ENCODE data around the gene VIPR2.

Gene VIPR2

DNA sequence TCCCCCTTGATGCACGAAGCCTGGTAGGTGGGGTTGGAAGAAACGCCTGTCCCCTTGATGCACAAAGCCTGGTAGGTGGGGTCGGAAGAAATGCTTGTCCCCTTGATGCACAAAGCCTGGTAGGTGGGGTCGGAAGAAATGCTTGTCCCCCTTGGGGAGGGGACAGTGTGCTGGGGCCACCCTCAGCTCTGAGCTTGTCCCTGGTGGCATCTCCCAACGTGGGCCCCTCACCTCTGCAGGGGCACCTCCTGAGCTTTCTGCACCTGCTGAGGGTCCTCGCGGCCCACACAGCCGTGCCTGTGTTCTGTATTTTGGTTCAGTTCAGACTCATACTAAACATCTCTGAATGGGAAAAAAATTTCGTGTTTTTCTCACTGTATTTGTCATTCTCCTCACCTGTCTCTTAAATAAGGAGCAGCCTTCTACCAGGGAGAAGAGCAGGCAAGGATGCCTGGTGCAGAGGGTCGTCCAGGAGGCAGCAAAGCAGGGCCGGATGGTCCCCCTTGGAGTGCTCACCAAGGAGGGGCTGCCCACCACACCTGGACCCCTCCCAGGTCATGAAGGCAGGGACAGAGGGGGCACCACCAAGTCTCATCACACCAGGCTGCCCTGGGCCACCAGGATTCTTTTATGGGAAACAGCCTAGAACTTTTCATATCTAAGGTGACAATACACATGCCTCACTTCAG lies 24.7 kb downstream of the VIPR2 start:
- DNase-seq (ENCODE audit: low spot score) = no peak

DNA sequence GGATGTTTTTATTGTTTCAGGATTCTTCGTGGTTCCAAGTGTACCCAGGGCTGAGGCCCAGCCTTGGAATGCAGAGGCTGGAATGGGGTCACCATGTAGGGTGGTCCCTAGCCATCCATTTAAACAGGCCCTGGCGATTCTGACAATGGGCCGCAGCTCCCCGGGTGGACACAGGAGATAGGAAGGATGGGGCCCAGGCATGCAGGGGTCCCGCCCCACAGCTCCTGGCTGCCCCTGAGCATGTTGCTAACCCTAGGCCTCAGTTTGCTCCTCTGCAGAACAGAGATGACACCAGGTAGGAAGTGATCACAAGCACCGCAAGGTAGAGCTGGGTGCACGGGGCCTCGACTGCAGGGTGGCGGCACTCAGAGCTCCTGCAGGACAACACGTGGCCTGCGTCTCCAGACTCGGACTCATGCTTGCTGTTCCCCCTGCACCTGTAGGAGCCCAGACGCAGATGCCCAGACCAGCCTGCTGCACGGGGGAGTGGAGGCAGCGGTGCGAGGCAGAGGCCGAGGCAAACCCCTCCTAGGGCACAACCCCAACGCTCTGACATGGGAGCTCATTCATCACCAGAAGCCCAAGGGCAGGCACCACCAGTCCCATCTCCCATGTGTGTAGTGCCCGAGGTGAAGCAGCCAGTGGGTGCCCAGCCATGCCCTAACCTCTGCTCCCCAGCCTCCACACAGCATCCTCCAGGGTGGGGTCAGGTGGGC lies 25.5 kb downstream of the VIPR2 start:
- no peak for DNase-seq (ENCODE audit: low spot score)

DNA sequence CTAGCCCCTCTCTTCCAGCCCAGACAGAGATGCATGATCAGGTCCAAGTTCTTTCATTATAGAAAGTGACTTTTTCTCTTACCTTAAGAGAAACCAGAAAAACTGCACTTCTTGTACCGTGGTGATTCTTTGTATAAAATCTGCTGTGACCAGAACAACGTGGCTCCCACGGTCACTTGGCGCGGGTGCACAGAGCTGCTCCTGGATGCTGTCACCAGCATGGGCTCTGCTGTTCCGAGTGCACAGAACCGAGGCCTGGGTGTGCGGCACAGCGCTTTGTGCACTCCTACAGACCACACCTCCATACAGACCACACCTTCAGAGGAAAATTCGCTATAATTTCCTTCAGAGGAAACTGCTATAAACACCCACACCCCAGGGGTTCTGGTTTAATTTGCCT lies 26.0 kb downstream of the VIPR2 start:
- DNase-seq (ENCODE audit: low spot score) = no peak

- no peak for DNase-seq (ENCODE audit: low spot score)
Observed at GRCh38 chr7:159118197-159118595, 26.5 kb downstream of the VIPR2 start.

- DNase-seq (ENCODE audit: low spot score) = no peak
Observed at GRCh38 chr7:159117366-159118196, 27.1 kb downstream of the VIPR2 start.

DNA sequence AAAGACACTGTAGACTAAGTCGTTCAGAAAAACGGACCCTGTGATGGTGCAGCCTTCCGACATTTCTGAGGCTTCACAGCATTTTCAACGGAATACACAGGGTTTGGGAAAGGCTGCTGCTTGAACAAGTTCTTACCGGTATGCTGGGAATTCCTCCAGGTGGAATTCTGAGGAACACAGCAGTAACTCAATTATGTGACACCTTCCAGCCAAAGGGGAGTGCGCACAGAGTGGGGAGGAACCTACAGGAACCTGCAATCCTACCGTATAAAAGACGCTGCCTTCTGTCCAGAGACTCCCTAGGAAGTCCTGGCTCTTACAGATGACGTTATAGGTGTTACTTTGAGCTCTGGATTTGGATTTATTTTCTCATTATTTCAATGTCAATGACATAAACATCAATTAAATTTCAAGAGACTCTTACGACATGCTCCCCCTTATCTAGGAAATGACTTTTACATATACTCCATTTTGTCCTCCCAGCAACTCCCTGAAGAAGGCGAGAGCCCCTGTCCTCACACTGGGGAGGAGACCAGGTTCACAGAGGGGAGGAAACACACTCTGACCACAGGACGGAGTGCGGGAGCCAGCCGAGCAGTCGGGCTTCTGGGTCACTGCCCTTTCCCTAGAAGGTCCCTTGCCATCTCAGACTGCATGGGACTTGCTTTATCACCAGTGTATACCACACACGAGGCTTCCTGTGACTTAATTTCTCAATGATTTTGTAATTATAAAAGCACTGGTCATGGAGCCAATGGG lies 27.9 kb downstream of the VIPR2 start:
- DNase-seq (ENCODE audit: low spot score) = no peak

DNA sequence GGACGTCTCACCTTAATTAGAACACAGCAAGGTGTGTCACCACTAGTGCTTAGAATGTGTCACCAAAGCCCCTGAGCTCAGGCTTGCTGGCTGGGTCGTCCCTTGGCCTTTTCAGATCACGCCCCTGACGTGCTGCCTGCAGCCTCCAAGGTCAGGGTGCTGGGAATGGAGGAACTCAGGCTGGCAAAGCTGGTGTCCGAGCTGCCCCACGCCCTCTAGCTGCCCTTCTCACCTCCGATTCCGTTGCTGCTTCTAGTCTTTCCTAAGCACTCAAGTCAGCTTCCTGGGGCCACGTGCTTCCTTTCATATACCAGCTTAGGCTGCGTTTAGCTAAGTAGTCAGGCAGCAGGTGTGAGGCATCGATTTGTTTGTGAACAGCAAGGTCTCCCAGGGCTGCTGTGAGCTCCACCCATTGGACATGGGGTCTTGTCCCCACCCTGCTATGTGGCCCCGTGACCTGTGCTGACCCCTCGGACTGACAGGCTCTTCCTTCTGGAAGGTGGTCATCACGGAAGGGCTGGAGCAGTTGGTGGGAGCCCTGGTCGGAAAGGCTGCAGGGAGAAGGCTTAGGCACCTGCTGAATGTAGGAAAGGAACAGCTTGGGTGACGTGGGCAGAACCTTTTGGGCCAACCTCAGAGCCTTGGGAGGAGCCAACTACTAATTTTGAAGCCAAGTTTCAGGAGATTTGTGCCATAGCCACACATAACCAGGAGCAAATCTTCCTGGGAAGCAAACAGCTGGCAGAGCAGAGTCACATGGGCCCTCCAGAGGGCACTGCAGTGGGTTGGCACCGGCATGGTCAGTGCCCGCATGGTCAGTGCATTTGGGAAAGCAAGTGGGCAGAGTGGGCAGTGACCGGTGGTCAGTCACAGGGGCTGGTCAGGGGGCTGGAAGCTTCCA lies 28.8 kb downstream of the VIPR2 start:
- no peak for DNase-seq (ENCODE audit: low spot score)

- DNase-seq (ENCODE audit: low spot score) = no peak
Observed at GRCh38 chr7:159114981-159115380, 29.7 kb downstream of the VIPR2 start.

- DNase-seq (ENCODE audit: low spot score) = no peak
Observed at GRCh38 chr7:159114096-159114495, 30.6 kb downstream of the VIPR2 start.

DNA sequence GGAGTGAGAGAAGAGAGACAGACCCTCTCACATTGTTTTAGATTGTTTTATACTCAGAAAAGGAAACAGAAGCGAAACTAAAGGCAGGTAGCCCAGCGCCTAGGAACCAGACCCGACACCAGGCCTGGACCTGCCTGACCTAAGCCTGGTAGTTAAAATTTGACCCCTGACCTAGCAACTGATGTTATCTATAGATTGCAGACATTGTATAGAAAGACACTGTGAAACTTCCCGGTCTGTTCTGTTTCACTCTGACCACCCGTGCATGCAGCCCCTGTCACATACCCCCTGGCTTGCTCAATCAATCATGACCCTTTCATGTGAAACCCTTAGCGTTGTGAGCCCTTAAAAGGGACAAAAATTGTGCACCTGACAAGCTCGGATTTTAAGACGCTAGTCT lies 31.6 kb downstream of the VIPR2 start:
- DNase-seq (ENCODE audit: low spot score) = no peak

DNA sequence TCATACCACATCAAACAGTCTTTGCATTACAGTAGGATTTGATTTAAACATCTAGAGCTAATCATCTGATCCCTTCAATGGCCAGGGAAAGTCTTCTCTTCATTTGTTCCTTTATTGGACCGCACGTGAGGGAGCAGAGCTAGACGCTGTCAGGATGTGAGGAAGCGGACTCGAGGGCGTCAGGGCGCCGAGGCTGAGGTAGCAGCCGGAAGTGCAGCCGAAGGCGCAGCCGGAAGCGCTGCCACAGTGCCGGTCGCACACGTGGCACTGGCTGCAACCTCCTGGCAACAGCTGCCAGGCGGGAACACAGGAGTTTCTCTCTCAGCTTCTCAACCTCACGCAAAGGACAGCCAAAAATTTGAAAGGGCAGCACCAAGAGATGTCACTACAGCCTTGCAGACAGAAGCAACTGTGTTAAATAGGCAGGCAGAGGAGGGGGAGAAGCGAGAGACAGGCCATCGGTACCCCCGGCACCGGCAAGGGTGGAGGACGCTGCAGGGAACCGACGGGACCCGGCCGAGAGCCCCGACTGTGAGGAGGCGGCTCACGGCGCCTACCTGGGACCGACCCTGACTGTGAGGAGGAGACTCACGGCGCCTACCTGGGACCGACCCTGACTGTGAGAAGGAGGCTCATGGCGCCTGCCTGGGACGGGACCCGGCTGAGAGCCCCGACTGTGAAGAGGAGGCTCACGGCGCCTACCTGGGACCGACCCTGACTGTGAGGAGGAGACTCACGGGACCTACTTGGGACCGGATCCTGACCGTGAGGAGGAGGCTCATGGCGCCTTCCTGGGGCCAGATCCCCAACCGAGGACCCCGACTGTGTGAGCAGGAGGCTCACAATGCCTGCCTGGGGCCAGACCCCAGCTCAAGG lies 32.3 kb downstream of the VIPR2 start:
- DNase-seq (ENCODE audit: low spot score) = no peak

GRCh38 chr7:159109653-159110035 lies 35.0 kb downstream of the VIPR2 start:
- DNase-seq (ENCODE audit: low spot score) = no peak

DNA sequence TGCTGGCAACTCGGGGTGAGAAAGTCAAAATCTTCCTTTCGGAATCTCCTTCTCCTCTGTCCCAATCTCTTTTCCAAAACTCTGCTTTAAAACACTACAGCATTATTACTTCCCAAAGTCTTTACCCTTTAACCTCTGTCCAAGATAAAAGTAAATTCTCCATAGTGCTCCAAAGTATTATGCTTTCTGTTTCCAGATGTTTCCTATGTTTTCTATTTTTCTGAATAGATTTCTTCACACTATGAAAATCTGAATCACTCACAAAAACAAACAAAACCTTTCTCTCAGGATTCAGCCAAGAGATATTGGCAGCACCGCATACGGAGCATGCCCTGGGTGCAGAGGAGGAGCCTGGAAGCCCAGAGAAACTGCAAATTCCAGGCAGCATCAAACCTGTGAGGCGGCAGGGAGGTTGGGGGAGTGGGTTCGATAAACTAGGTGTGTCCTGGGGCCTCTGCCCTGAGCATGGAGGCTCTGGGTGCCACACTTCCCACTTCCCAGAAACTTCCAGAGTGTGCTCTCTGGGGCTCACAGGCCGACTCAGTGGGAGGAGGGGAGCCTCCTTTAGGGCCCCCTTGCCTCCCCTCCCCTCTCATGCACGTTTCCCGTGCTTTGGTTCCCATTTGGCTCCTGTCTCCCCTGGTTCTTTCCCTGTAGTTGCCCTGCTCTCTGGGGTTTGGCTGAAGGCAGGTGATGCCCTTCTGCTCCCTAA lies 35.6 kb downstream of the VIPR2 start:
- no peak for DNase-seq (ENCODE audit: low spot score)

DNA sequence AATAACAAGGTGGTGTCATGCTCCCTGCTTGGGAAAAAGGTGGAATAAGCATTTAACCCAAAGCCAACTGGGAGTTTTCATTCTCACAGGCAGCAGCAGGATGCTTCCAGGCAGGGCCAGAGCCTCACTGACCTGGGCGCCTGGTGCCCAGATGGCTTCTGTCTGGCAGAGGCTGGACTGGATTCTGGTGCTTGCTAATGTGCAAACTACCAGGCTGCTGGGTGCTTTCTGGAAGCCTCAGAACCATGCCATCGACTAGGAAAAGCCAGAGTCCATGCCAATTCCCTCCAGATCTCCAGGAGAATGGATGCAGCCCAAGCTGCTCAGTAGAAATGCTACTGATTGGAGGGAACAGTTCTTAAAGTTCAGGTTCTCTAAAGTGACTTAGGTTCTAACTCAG lies 36.2 kb downstream of the VIPR2 start:
- DNase-seq (ENCODE audit: low spot score) = no peak

GRCh38 chr7:159107161-159107892 lies 37.3 kb downstream of the VIPR2 start:
- DNase-seq (ENCODE audit: low spot score) = no peak

DNA sequence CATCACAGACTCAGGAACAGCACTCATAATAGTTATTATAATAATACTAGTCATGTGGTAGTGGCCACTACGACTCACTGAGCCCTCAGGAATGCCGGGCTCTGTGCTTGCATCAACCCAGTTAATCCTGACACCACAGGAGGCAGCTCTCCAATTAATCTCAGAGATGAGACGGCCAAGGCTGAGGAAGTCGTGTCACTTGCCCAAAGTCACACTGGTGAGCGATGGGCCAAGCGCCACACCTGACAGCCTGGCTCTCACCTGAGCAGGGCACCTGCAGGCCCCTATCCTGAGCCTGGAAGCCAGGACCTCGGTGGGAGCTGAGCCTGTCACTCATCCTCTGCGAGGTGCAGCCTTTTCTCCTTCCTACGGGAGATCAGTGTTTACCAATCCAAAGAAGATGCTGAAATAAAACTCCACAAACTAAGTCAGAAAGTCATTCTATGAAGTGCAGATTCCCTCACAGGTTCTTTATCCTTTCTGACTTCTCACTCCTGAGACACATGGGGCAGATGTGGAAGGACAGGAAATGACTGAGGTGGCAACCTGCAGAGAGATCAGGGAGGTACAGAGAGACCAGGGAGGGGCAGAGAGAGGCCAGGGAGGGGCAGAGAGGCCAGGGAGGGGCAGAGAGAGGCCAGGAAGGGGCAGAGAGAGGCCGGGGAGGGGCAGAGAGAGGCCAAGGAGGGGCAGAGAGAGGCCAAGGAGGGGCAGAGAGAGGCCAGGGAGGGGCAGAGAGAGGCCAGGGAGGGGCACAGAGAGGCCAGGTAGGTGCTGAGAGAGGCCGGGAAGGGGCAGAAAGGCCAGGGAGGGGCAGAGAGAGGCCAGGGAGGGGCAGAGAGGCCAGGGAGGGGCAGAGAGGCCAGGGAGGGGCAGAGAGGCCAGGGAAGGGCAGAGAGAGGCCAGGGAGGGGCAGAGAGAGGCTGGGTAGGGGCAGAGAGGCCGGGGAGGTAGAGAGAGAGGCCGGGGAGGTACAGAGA lies 38.5 kb downstream of the VIPR2 start:
- DNase-seq (ENCODE audit: low spot score) = no peak

DNA sequence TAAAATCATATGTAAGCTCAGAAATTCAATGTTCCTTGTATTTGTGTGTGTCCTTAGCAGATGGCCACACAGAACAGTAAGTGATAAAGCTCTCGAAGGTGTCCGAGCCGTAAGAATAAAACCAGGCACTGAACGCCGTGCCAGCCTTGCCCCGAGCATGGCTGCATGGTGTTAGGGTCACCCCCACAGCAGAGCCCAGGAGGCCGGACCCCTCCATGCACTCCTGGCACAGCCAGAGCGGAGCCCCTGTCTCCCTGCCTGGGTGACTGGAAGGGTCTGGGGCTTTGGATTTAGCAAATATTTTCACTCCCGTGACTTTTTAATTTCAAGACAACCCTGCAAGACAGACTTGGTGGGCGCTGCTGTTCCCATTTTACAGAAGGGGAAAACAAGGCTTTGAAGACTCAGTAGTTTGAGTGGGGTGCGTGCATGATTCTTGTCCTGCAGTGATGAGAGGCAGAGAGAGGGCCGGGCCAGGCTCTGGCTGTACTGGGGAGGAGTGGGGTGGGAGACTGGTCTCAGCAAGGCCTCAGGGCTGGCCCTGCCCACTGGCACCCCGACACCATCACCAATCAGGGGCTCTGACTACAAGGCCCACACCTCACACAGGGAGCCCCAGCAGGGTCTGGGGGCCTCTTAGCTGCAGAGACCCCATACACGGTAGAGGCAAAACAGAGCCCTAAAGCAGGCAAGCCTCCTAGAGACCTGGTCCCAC lies 39.4 kb downstream of the VIPR2 start:
- DNase-seq (ENCODE audit: low spot score) = no peak

Measured in AG08396 (cell line).